ENCODE measurements around the gene UBA6.

The UBA6 gene

DNA sequence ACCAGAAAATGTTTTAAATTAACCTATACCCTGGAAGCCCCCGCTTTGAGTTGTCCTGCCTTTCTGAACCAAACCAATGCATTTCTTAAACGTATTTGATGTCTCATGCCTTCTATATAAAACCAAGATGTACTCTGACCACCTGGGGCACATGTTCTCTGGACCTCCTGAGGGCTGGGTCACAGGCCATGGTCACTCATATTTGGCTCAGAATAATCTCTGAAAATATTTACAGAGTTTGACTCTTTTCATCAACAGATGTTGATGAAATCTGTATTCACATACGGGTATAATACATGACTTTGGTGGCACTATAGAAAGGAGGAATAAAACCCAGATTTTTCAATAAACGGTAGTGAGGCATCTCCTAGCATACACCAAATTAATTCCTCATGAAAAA, 86.8 kb downstream of the UBA6 start:
- ChIA-PET CTCF (no interaction called here), POLR2A (no interaction called here)
- no peak for TF ChIP-seq TARDBP (IDR thresholded peaks at IDR 0.05)
- TF ChIP-seq LEF1 (IDR thresholded peaks at IDR 0.05; ENCODE audit: borderline replicate concordance), result no peak
- TF ChIP-seq FOXA1 (IDR thresholded peaks at IDR 0.05), result no peak
- no peak for TF ChIP-seq BHLHE40 (IDR thresholded peaks at IDR 0.05; ENCODE audit: borderline replicate concordance)
- no peak for TF ChIP-seq ARNT (IDR thresholded peaks at IDR 0.05)
- no peak for TF ChIP-seq ELF4 (IDR thresholded peaks at IDR 0.05)
- TF ChIP-seq ZNF384 (IDR thresholded peaks at IDR 0.05), result no peak
- TF ChIP-seq SP1 (IDR thresholded peaks at IDR 0.05), result no peak
- no peak for TF ChIP-seq NFRKB (IDR thresholded peaks at IDR 0.05)
- TF ChIP-seq FOXM1 (IDR thresholded peaks at IDR 0.05; ENCODE audit: borderline replicate concordance), result no peak
- TF ChIP-seq FOXK2 (IDR thresholded peaks at IDR 0.05), result no peak
- no peak for TF ChIP-seq SUZ12 (IDR thresholded peaks at IDR 0.05)
- TF ChIP-seq L3MBTL2 (conservative IDR thresholded peaks at IDR 0.05), result no peak
- no peak for TF ChIP-seq CTBP1 (IDR thresholded peaks at IDR 0.05; ENCODE audit: borderline replicate concordance)
- no peak for TF ChIP-seq HDGF (IDR thresholded peaks at IDR 0.05; ENCODE audit: borderline replicate concordance)
- TF ChIP-seq, protein P1, sequence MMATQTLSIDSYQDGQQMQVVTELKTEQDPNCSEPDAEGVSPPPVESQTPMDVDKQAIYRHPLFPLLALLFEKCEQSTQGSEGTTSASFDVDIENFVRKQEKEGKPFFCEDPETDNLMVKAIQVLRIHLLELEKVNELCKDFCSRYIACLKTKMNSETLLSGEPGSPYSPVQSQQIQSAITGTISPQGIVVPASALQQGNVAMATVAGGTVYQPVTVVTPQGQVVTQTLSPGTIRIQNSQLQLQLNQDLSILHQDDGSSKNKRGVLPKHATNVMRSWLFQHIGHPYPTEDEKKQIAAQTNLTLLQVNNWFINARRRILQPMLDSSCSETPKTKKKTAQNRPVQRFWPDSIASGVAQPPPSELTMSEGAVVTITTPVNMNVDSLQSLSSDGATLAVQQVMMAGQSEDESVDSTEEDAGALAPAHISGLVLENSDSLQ (IDR thresholded peaks at IDR 0.05), result no peak
- no peak for DNase-seq (ENCODE audit: extremely low spot score)

DNA sequence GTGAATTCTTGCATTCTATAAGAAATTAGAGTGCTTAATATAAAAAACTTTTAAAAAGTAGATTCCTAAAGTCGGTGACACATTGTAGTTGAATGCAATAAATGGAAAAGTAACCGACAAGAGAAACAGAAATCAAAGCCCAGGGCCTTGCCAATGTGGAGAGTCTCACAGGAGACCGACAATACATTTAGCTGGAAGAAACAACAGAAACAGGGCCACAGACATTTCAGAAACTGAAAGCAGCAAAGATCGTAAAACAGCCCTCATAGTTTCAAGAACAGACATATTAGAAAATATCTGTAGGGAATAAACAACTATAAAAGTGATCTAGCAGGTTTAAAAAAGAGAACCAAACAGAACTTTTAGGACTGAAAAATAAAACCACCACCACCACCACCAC, 92.9 kb downstream of the UBA6 start:
- CTCF ChIA-PET, result no interaction called here
- POLR2A ChIA-PET, result no interaction called here
- TF ChIP-seq LEF1 (IDR thresholded peaks at IDR 0.05; ENCODE audit: borderline replicate concordance), result no peak
- DNase-seq (ENCODE audit: extremely low spot score), result no peak

DNA sequence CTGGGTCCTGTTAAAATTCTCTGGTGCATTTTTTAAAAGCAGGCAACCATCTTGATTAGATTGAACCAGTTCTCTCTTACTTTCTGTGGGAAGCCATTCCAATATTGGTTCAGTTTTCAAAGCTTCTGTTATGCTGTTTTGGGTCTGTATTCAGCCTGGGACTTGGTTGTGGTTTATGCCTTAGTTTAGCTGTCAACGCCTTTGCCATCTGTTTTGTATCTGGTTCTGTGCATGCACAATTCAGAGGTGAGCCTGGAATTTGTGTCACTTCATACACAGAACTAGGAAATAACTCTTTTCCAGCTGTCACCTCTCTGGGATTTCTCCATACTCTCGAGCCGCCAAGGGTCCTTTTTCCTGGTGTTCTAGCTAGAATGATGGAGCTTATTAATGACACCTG, 96.2 kb downstream of the UBA6 start:
- CTCF ChIA-PET, result no interaction called here
- POLR2A ChIA-PET, result no interaction called here
- TF ChIP-seq BHLHE40 (IDR thresholded peaks at IDR 0.05; ENCODE audit: borderline replicate concordance) (no peak), NFRKB (IDR thresholded peaks at IDR 0.05) (no peak), HDGF (IDR thresholded peaks at IDR 0.05; ENCODE audit: borderline replicate concordance) (no peak), ARNT (IDR thresholded peaks at IDR 0.05) (no peak), SUZ12 (IDR thresholded peaks at IDR 0.05) (no peak), L3MBTL2 (conservative IDR thresholded peaks at IDR 0.05) (no peak), FOXA1 (IDR thresholded peaks at IDR 0.05) (no peak), TARDBP (IDR thresholded peaks at IDR 0.05) (no peak), CTBP1 (IDR thresholded peaks at IDR 0.05; ENCODE audit: borderline replicate concordance) (no peak), ZNF384 (IDR thresholded peaks at IDR 0.05) (no peak), FOXM1 (IDR thresholded peaks at IDR 0.05; ENCODE audit: borderline replicate concordance) (no peak), ELF4 (IDR thresholded peaks at IDR 0.05) (no peak), FOXK2 (IDR thresholded peaks at IDR 0.05) (no peak), LEF1 (IDR thresholded peaks at IDR 0.05; ENCODE audit: borderline replicate concordance) (no peak), SP1 (IDR thresholded peaks at IDR 0.05) (no peak)
- TF ChIP-seq, protein P1 (IDR thresholded peaks at IDR 0.05), result no peak
- no peak for DNase-seq (ENCODE audit: extremely low spot score)

DNA sequence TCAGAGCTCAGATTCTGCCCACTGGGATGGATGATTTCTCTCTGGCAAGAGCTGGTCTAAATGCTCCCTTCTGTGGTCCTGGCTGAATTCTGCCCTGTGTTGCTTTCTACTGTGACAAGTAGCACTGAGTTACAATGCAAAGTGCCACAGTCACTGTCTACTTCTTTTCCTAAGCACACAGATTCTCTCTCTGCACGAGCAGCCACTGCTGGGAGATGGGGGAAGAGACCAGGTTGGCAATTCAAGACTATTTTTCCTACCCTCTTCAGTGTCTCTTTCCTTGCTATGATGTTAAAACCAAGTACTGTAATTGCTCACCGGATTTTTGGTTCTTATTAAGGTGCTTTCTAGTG, 97.0 kb downstream of the UBA6 start:
- CTCF ChIA-PET, result no interaction called here
- DNase-seq (ENCODE audit: extremely low spot score), result no peak
- POLR2A ChIA-PET, result no interaction called here
- TF ChIP-seq NFRKB (IDR thresholded peaks at IDR 0.05), result no peak

DNA sequence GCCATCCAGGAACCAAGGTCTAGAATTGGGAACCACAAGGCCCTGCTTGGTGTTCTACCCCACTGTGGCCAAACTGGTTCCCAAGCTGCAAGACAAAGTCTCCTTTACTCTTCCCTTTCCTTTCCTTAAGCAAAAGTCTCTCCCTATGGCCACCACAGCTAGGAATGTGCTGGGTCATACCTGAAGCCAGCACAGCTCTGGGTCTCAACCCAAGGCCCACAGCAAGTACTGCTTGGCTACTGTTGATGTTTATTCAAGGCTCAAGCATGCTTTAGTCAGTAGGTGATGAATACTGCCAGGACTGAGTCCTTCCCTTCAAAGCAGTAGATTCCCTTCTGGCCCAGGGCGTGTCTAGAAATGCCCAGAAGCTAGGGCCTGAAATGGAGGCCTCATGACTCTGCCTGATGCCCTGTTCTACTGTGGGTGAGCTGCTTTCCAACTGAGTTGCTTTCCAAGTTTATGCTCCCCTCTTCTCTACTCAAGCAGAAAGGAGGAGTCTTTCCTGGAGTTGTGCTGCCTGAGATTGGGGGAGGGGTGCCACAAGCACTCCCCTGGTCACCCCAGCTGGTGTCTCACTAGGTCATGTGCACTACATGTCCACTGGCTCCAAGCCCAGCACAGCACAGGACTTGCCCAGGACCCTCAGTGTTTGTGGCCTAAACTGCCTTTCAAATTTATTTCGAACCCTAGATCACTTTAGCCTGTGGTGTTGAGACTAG, 97.5 kb downstream of the UBA6 start:
- ChIA-PET CTCF (no interaction called here), POLR2A (no interaction called here)
- no peak for DNase-seq (ENCODE audit: extremely low spot score)
- TF ChIP-seq FOXM1 (IDR thresholded peaks at IDR 0.05; ENCODE audit: borderline replicate concordance) (no peak), ZNF384 (IDR thresholded peaks at IDR 0.05) (no peak), TARDBP (IDR thresholded peaks at IDR 0.05) (no peak), ELF4 (IDR thresholded peaks at IDR 0.05) (no peak), CTBP1 (IDR thresholded peaks at IDR 0.05; ENCODE audit: borderline replicate concordance) (no peak), BHLHE40 (IDR thresholded peaks at IDR 0.05; ENCODE audit: borderline replicate concordance) (no peak), ARNT (IDR thresholded peaks at IDR 0.05) (no peak), FOXA1 (IDR thresholded peaks at IDR 0.05) (no peak)
- TF ChIP-seq, protein P1 (IDR thresholded peaks at IDR 0.05), result no peak

DNA sequence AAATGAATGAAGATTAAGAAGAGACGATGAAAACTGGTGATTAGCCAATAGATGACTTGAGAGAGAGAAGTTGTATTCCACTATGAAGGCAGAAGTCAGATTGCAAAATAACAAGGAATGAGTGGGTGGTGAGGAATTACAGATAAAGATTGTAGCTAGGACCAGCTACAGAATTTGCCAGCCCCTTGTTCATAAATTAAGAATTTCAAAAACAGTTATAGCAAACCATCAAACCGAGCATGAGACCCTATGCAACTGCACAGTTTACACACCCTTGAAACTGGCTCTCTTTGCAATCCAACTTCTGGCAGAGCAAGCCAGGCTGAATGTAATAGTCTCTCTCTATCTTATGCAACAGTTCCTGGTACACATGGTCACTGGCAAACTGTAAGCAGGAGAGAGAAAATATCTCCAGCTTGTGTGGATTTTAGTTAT, 107.2 kb downstream of the UBA6 start:
- POLR2A ChIA-PET, result no interaction called here
- no peak for DNase-seq (ENCODE audit: extremely low spot score)
- no peak for TF ChIP-seq HDGF (IDR thresholded peaks at IDR 0.05; ENCODE audit: borderline replicate concordance)
- TF ChIP-seq SUZ12 (IDR thresholded peaks at IDR 0.05), result no peak
- TF ChIP-seq ZNF384 (IDR thresholded peaks at IDR 0.05), result no peak
- TF ChIP-seq, protein P1 (IDR thresholded peaks at IDR 0.05), result no peak
- no peak for TF ChIP-seq LEF1 (IDR thresholded peaks at IDR 0.05; ENCODE audit: borderline replicate concordance)
- no peak for TF ChIP-seq NFRKB (IDR thresholded peaks at IDR 0.05)
- TF ChIP-seq ARNT (IDR thresholded peaks at IDR 0.05), result no peak
- no peak for TF ChIP-seq TARDBP (IDR thresholded peaks at IDR 0.05)
- no peak for TF ChIP-seq FOXK2 (IDR thresholded peaks at IDR 0.05)
- no peak for TF ChIP-seq CTBP1 (IDR thresholded peaks at IDR 0.05; ENCODE audit: borderline replicate concordance)
- TF ChIP-seq ELF4 (IDR thresholded peaks at IDR 0.05), result no peak
- no peak for TF ChIP-seq L3MBTL2 (conservative IDR thresholded peaks at IDR 0.05)
- TF ChIP-seq SP1 (IDR thresholded peaks at IDR 0.05), result no peak
- CTCF ChIA-PET, result no interaction called here

All from HEK293T (cell line).